Measurements from ENCODE around the gene PCYT1A. TPM values are rescaled to one million over a fixed set of nuclear protein-coding genes. Genes with fewer than 3 reads are reported as not detected.

Gene PCYT1A
- total RNA-seq, 1 experiment from 2014 or later, result 28.5 TPM

- no peak for TF ChIP-seq ZBTB43 (CRISPR knock-in tag; IDR thresholded peaks at IDR 0.05)
Observed at GRCh38 chr3:196180346-196180745, 107.2 kb downstream of the PCYT1A start (continued).

Other genes with a start within 250 kb of the PCYT1A start
- gene TFRC, start 205.6 kb downstream of the PCYT1A start, total RNA-seq (2021), result 92.8 to 143 TPM (median 93.4 TPM) in 3 replicates
- 4.4 to 5.2 TPM (median 4.5 TPM) in 3 replicates for gene ZDHHC19, start 76.3 kb downstream of the PCYT1A start, total RNA-seq (2021)
- gene SLC51A, start 71.2 kb downstream of the PCYT1A start, total RNA-seq (2021), result 6.9 to 8.4 TPM (median 7.6 TPM) in 3 replicates
- 10.0 to 13.6 TPM (median 11.4 TPM) in 3 replicates for gene DYNLT2B, start 30.5 kb upstream of the PCYT1A start, total RNA-seq (2021)
- not detected in 3 replicates for gene TM4SF19, start 50.7 kb upstream of the PCYT1A start, total RNA-seq (2021)
- gene UBXN7, start 144.7 kb upstream of the PCYT1A start, total RNA-seq (2021), result 99.6 to 110 TPM (median 109 TPM) in 3 replicates
- gene RNF168, start 216.0 kb upstream of the PCYT1A start, total RNA-seq (2021), result 57.0 to 66.1 TPM (median 57.7 TPM) in 3 replicates
- not detected in 3 replicates for gene SMCO1, start 227.6 kb upstream of the PCYT1A start, total RNA-seq (2021)